ENCODE results near the gene INPP5J.

DNA sequence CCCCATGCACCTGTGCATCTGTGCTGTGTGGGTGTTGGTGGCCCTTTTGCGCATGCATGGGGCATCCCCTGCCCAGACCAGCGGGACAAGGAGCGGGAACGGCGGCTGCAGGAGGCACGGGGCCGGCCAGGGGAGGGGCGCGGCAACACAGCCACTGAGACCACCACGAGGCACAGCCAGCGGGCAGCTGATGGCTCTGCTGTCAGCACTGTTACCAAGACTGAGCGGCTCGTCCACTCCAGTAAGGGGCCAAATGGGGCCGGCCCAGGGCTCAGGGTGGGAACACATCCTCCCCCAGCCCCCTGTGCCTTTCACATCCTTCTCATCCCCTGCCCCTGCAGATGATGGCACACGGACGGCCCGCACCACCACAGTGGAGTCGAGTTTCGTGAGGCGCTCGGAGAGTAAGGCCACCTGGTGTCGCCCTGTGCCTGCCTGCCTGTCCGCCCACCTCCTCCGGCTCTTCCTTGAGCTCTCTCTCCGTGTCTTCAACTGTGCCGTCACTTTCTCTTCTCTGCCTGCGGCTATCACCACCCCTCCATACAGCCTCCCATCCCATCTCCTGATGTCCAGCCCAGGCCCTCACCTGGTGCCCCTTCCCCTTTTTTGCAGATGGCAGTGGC lies 26.0 kb upstream of the INPP5J start:
- TF ChIP-seq, protein P1, sequence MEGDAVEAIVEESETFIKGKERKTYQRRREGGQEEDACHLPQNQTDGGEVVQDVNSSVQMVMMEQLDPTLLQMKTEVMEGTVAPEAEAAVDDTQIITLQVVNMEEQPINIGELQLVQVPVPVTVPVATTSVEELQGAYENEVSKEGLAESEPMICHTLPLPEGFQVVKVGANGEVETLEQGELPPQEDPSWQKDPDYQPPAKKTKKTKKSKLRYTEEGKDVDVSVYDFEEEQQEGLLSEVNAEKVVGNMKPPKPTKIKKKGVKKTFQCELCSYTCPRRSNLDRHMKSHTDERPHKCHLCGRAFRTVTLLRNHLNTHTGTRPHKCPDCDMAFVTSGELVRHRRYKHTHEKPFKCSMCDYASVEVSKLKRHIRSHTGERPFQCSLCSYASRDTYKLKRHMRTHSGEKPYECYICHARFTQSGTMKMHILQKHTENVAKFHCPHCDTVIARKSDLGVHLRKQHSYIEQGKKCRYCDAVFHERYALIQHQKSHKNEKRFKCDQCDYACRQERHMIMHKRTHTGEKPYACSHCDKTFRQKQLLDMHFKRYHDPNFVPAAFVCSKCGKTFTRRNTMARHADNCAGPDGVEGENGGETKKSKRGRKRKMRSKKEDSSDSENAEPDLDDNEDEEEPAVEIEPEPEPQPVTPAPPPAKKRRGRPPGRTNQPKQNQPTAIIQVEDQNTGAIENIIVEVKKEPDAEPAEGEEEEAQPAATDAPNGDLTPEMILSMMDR (conservative IDR thresholded peaks at IDR 0.05; ENCODE audit: low read depth, low read length) = no peak
- no peak for TF ChIP-seq EZH2 (IDR thresholded peaks at IDR 0.05; ENCODE audit: borderline replicate concordance, low read depth, low read length, poor library complexity, severe bottlenecking)

Data from A673 (cell line).